GM23338 (cell line): Measurements from ENCODE around the gene ERN1. TPM values are rescaled to one million over a fixed set of nuclear protein-coding genes. Genes with fewer than 3 reads are reported as not detected.

ENCODE experiments used
- CREB1 ChIP-seq: fragments of 250-450 bp; sonication (Bioruptor Pico); IDR thresholded peaks from 2 replicates; pipeline ENCODE4 v1.5.0; 2020; ENCODE audit warnings: low read depth, mild to moderate bottlenecking, moderate library complexity
- EZH2 ChIP-seq: fragments of 200-600 bp; sonication (generic); IDR thresholded peaks from one replicate; pipeline ENCODE4 v1.8.0; 2017; ENCODE audit warnings: antibody characterized with exemption, mild to moderate bottlenecking, low read depth; ENCODE audit not compliant: unreplicated experiment
- EZH2phosphoT487 ChIP-seq: fragments of 200-600 bp; sonication (generic); IDR thresholded peaks from one replicate; pipeline ENCODE4 v1.8.1; 2018; ENCODE audit warnings: antibody characterized with exemption; ENCODE audit not compliant: unreplicated experiment
- JUNB ChIP-seq: IDR thresholded peaks from one replicate; pipeline ENCODE4 v1.6.1; 2016; ENCODE audit warnings: antibody characterized with exemption; ENCODE audit not compliant: unreplicated experiment
- ZNF114 ChIP-seq: fragments of 250-450 bp; sonication (Bioruptor Pico); IDR thresholded peaks from 2 replicates; pipeline ENCODE4 v1.5.0; 2020; ENCODE audit warnings: mild to moderate bottlenecking, moderate library complexity
- polyA plus RNA-seq: library from polyadenylated mRNA; unstranded; fragments of >200 nt; fragmentation: Nextera tagmentation; extraction: Ambion mirVana; gene quantifications from 2 replicates; pipeline ENCODE4 v1.2.1, GENCODE V29; 2016
- total RNA-seq: library from RNA; depleted of rRNA; stranded (reverse); fragments of >200 nt; shearing (Covaris generic); gene quantifications from 2 replicates; pipeline ENCODE4 v1.2.3, GENCODE V29; 2014
- TF ChIP-seq, protein P1 (sequence below): fragments of 250-450 bp; sonication (Bioruptor Pico); IDR thresholded peaks from 2 replicates; pipeline ENCODE4 v1.5.0; 2020; ENCODE audit warnings: mild to moderate bottlenecking, moderate library complexity
- TF ChIP-seq, protein P2 (sequence below): IDR thresholded peaks from one replicate; pipeline ENCODE4 v1.6.1; 2018; ENCODE audit warnings: antibody characterized with exemption; ENCODE audit not compliant: unreplicated experiment

Gene ERN1
- total and polyA plus RNA-seq, 2 experiments from 2014 or later, result 5.9 to 7.5 TPM

DNA sequence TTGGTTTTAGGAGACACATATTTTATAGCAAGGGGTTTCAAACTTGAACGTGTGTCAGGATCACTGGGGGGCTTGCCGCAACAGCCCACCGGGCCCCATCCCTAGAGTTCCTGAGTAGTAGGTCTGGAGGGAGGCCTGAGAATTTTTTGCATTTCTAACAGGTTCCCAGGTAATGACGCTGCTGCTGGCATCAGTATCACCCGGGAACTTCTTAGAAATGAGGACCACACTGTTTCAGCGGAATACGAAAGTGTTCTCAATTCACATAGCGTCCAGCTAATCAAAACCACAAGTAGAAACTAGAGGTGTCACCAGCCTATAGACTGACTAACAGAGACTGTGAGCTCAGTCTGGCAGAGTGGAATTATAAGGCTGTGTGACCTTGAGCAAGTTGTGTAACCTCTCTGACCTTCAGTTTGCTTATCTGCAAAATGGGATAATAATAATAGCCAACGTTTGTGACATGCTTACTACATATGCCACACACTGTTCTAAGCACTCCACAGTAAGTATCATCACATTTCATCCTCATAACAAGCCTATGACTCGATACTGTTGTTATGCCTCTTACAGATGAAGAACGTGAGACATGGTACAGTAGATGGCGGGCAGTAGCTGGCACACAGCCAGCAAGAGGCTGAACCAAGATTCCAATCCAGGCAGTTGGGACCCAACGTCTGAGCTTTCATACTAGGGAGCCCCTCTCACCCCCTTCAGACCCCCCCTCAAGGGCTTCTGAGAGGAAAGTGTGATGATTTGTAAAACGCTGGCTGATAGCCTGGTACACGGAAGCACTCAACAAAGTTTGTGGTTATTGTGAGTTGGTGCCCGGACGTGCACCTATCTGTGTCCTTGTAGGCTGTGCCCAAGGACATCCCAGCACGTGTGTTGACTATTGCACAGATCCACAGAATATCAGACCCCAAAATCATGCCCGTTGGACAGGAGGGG, 104.9 kb downstream of the ERN1 start (continued):
- TF ChIP-seq, protein P1, sequence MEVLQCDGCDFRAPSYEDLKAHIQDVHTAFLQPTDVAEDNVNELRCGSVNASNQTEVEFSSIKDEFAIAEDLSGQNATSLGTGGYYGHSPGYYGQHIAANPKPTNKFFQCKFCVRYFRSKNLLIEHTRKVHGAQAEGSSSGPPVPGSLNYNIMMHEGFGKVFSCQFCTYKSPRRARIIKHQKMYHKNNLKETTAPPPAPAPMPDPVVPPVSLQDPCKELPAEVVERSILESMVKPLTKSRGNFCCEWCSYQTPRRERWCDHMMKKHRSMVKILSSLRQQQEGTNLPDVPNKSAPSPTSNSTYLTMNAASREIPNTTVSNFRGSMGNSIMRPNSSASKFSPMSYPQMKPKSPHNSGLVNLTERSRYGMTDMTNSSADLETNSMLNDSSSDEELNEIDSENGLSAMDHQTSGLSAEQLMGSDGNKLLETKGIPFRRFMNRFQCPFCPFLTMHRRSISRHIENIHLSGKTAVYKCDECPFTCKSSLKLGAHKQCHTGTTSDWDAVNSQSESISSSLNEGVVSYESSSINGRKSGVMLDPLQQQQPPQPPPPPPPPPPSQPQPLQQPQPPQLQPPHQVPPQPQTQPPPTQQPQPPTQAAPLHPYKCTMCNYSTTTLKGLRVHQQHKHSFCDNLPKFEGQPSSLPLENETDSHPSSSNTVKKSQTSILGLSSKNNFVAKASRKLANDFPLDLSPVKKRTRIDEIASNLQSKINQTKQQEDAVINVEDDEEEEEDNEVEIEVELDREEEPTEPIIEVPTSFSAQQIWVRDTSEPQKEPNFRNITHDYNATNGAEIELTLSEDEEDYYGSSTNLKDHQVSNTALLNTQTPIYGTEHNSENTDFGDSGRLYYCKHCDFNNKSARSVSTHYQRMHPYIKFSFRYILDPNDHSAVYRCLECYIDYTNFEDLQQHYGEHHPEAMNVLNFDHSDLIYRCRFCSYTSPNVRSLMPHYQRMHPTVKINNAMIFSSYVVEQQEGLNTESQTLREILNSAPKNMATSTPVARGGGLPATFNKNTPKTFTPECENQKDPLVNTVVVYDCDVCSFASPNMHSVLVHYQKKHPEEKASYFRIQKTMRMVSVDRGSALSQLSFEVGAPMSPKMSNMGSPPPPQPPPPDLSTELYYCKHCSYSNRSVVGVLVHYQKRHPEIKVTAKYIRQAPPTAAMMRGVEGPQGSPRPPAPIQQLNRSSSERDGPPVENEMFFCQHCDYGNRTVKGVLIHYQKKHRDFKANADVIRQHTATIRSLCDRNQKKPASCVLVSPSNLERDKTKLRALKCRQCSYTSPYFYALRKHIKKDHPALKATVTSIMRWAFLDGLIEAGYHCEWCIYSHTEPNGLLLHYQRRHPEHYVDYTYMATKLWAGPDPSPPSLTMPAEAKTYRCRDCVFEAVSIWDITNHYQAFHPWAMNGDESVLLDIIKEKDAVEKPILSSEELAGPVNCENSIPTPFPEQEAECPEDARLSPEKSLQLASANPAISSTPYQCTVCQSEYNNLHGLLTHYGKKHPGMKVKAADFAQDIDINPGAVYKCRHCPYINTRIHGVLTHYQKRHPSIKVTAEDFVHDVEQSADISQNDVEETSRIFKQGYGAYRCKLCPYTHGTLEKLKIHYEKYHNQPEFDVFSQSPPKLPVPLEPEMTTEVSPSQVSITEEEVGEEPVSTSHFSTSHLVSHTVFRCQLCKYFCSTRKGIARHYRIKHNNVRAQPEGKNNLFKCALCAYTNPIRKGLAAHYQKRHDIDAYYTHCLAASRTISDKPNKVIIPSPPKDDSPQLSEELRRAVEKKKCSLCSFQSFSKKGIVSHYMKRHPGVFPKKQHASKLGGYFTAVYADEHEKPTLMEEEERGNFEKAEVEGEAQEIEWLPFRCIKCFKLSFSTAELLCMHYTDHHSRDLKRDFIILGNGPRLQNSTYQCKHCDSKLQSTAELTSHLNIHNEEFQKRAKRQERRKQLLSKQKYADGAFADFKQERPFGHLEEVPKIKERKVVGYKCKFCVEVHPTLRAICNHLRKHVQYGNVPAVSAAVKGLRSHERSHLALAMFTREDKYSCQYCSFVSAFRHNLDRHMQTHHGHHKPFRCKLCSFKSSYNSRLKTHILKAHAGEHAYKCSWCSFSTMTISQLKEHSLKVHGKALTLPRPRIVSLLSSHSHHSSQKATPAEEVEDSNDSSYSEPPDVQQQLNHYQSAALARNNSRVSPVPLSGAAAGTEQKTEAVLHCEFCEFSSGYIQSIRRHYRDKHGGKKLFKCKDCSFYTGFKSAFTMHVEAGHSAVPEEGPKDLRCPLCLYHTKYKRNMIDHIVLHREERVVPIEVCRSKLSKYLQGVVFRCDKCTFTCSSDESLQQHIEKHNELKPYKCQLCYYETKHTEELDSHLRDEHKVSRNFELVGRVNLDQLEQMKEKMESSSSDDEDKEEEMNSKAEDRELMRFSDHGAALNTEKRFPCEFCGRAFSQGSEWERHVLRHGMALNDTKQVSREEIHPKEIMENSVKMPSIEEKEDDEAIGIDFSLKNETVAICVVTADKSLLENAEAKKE (CRISPR knock-in tag), result no peak
- TF ChIP-seq EZH2 (no peak), JUNB (no peak), EZH2phosphoT487 (no peak), CREB1 (CRISPR knock-in tag) (no peak), ZNF114 (no peak)
- TF ChIP-seq, protein P2, sequence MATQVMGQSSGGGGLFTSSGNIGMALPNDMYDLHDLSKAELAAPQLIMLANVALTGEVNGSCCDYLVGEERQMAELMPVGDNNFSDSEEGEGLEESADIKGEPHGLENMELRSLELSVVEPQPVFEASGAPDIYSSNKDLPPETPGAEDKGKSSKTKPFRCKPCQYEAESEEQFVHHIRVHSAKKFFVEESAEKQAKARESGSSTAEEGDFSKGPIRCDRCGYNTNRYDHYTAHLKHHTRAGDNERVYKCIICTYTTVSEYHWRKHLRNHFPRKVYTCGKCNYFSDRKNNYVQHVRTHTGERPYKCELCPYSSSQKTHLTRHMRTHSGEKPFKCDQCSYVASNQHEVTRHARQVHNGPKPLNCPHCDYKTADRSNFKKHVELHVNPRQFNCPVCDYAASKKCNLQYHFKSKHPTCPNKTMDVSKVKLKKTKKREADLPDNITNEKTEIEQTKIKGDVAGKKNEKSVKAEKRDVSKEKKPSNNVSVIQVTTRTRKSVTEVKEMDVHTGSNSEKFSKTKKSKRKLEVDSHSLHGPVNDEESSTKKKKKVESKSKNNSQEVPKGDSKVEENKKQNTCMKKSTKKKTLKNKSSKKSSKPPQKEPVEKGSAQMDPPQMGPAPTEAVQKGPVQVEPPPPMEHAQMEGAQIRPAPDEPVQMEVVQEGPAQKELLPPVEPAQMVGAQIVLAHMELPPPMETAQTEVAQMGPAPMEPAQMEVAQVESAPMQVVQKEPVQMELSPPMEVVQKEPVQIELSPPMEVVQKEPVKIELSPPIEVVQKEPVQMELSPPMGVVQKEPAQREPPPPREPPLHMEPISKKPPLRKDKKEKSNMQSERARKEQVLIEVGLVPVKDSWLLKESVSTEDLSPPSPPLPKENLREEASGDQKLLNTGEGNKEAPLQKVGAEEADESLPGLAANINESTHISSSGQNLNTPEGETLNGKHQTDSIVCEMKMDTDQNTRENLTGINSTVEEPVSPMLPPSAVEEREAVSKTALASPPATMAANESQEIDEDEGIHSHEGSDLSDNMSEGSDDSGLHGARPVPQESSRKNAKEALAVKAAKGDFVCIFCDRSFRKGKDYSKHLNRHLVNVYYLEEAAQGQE, result no peak
